Liver (tissue), 9 donors: ENCODE data around the gene LHX2. TPM values are rescaled to one million over a fixed set of nuclear protein-coding genes. Genes with fewer than 3 reads are reported as not detected.

Experiments used
- DNase-seq: peaks from one replicate; pipeline ENCODE4 v3.0.0-alpha.2; 2017; ENCODE audit warnings: low spot score
- H3K27ac ChIP-seq, 2 donors: one replicate each; pipeline ENCODE4 v1.7.0; 2013; ENCODE audit warnings: inconsistent platforms in 2 of 2, low read length in 2 of 2, control low read depth in 1 of 2, low read depth in 1 of 2, mild to moderate bottlenecking in 1 of 2
- H3K27me3 ChIP-seq, 4 donors: one replicate each; pipeline versions ENCODE4 v1.6.1 to v1.7.0; 2013; ENCODE audit warnings: low read length in 3 of 4, inconsistent platforms in 1 of 4, mild to moderate bottlenecking in 1 of 4, moderate library complexity in 1 of 4; ENCODE audit not compliant: control insufficient read depth in 4 of 4, insufficient read depth in 4 of 4
- H3K36me3 ChIP-seq, 4 donors: one replicate each; pipeline versions ENCODE4 v1.6.1 to v1.7.0; 2013; ENCODE audit warnings: low read length in 3 of 4, mild to moderate bottlenecking in 3 of 4, low read depth in 1 of 4, moderate library complexity in 1 of 4; ENCODE audit not compliant: control insufficient read depth in 4 of 4, insufficient read depth in 3 of 4
- H3K4me1 ChIP-seq, 4 donors: one replicate each; pipeline versions ENCODE4 v1.6.1 to v1.7.0; 2013; ENCODE audit warnings: low read length in 3 of 4, mild to moderate bottlenecking in 3 of 4, moderate library complexity in 1 of 4; ENCODE audit not compliant: control insufficient read depth in 4 of 4, insufficient read depth in 4 of 4
- H3K4me3 ChIP-seq, 3 donors: one replicate each; pipeline versions ENCODE4 v1.6.1 to v1.7.0; 2013; ENCODE audit warnings: low read length in 3 of 3, control low read depth in 1 of 3, low read depth in 1 of 3, mild to moderate bottlenecking in 1 of 3
- H3K9ac ChIP-seq, 2 donors: one replicate each; pipeline ENCODE4 v1.7.0; 2013; ENCODE audit warnings: low read length in 2 of 2, mild to moderate bottlenecking in 2 of 2, moderate library complexity in 2 of 2, control low read depth in 1 of 2, low read depth in 1 of 2
- H3K9me3 ChIP-seq, 4 donors: one replicate each; pipeline versions ENCODE4 v1.6.1 to v1.7.0; 2013; ENCODE audit warnings: low read length in 3 of 4; ENCODE audit not compliant: control insufficient read depth in 4 of 4
- ATF3 ChIP-seq: IDR thresholded peaks from 2 replicates; pipeline ENCODE4 v1.6.1; 2016; ENCODE audit warnings: antibody characterized with exemption
- CTCF ChIP-seq: fragments of 150-350 bp; IDR thresholded peaks from 2 replicates; pipeline ENCODE4 v1.5.1; 2017; ENCODE audit warnings: improper control_type of control experiment, low read depth, low read length; ENCODE audit not compliant: missing input control
- EGR1 ChIP-seq, 2 donors: IDR thresholded peaks; 2 replicates each; pipeline ENCODE4 v1.6.1; 2016 to 2018; ENCODE audit warnings: antibody characterized with exemption in 2 of 2, low read depth in 2 of 2
- FOXA1 ChIP-seq: IDR thresholded peaks from 2 replicates; pipeline ENCODE4 v1.6.1; 2016; ENCODE audit warnings: antibody characterized with exemption
- FOXA2 ChIP-seq: IDR thresholded peaks from 2 replicates; pipeline ENCODE4 v1.6.1; 2016; ENCODE audit warnings: antibody characterized with exemption
- GABPA ChIP-seq, 2 donors: IDR thresholded peaks in 1 of 2; conservative IDR thresholded peaks in 1 of 2; 2 replicates each; pipeline ENCODE4 v1.6.1; 2016; ENCODE audit warnings: antibody characterized with exemption in 2 of 2, mild to moderate bottlenecking in 1 of 2, moderate library complexity in 1 of 2
- HNF4A ChIP-seq, 2 donors: conservative IDR thresholded peaks; 2 replicates each; pipeline ENCODE4 v1.6.1; 2016; ENCODE audit warnings: antibody characterized with exemption in 2 of 2, mild to moderate bottlenecking in 2 of 2
- HNF4G ChIP-seq: IDR thresholded peaks from 2 replicates; pipeline ENCODE4 v1.6.1; 2016; ENCODE audit warnings: antibody characterized with exemption
- JUND ChIP-seq, 2 donors: IDR thresholded peaks; 2 replicates each; pipeline ENCODE4 v1.6.1; 2016; ENCODE audit warnings: antibody characterized with exemption in 2 of 2
- MAX ChIP-seq: IDR thresholded peaks from 2 replicates; pipeline ENCODE4 v1.6.1; 2016; ENCODE audit warnings: antibody characterized with exemption
- NR2F2 ChIP-seq: IDR thresholded peaks from 2 replicates; pipeline ENCODE4 v1.6.1; 2016; ENCODE audit warnings: antibody characterized with exemption
- RAD21 ChIP-seq, 2 donors: IDR thresholded peaks; 2 replicates each; pipeline ENCODE4 v1.6.1; 2016; ENCODE audit warnings: antibody characterized with exemption in 2 of 2, mild to moderate bottlenecking in 2 of 2
- REST ChIP-seq: IDR thresholded peaks from 2 replicates; pipeline ENCODE4 v1.6.1; 2016; ENCODE audit warnings: antibody characterized with exemption, mild to moderate bottlenecking
- RXRA ChIP-seq, 2 donors: IDR thresholded peaks; 2 replicates each; pipeline ENCODE4 v1.6.1; 2017 to 2018; ENCODE audit warnings: antibody characterized with exemption in 2 of 2, mild to moderate bottlenecking in 1 of 2
- SP1 ChIP-seq: IDR thresholded peaks from 2 replicates; pipeline ENCODE4 v1.6.1; 2018; ENCODE audit warnings: antibody characterized with exemption, mild to moderate bottlenecking
- TAF1 ChIP-seq: conservative IDR thresholded peaks from 2 replicates; pipeline ENCODE4 v1.6.1; 2016; ENCODE audit warnings: antibody characterized with exemption, mild to moderate bottlenecking
- YY1 ChIP-seq: IDR thresholded peaks from 2 replicates; pipeline ENCODE4 v1.6.1; 2016; ENCODE audit warnings: antibody characterized with exemption, mild to moderate bottlenecking
- ZBTB33 ChIP-seq: IDR thresholded peaks from 2 replicates; pipeline ENCODE4 v1.6.1; 2016; ENCODE audit warnings: antibody characterized with exemption
- WGBS: extraction: QIAGEN DNeasy Blood & Tissue Kit; methylation state at CpG from one replicate; pipeline ENCODE4 v1.1.7; 2013; 5-methylcytosine and 5-hydroxymethylcytosine counted together
- polyA plus RNA-seq, 2 donors: library from polyadenylated mRNA; stranded (reverse) in 1 of 2; unstranded in 1 of 2; fragments of 200-250 nt in 1 of 2; fragments of >200 nt in 1 of 2; fragmentation: Nextera tagmentation in 1 of 2; extraction: Ambion mirVana in 1 of 2; gene quantifications; one replicate each; pipeline versions ENCODE4 v1.2.1 to v1.2.3, GENCODE V29; 2013 to 2015
- total RNA-seq, 2 donors: library from RNA; depleted of rRNA; stranded (reverse); fragments of >200 nt; gene quantifications; one replicate each; pipeline ENCODE4 v1.2.3, GENCODE V29; 2014
- donor health status: healthy.
- donor health status: healthy.
- donor health status: healthy.
- donor health status: healthy.
- donor health status: healthy.

Gene LHX2
- total and polyA plus RNA-seq, 4 donors, result 2.0 to 2.5 (median 2.1) TPM

GRCh38 chr9:124066783-124067577 is 55.4 kb downstream of the LHX2 start (continued):
- no peak for TF ChIP-seq CTCF
- TF ChIP-seq HNF4A (conservative IDR thresholded peaks at IDR 0.05), result no peak
- TF ChIP-seq RXRA (IDR thresholded peaks at IDR 0.05), result no peak
- TF ChIP-seq JUND (IDR thresholded peaks at IDR 0.05), result no peak
- TF ChIP-seq RAD21 (IDR thresholded peaks at IDR 0.05), result no peak
- TF ChIP-seq TAF1, result no peak

GRCh38 chr9:124068251-124068650 is 56.7 kb downstream of the LHX2 start:
- Histone ChIP-seq H3K27me3 (peaks cover 0 to 7% (median 0%) of the 10 kb centered on the region in 4 donors), H3K27ac (no peak overlapping the region), H3K9me3 (no peaks in the 10 kb centered on the region), H3K36me3 (no peaks in the 10 kb centered on the region), H3K4me1 (no peaks in the 10 kb centered on the region), H3K4me3 (no peak overlapping the region), H3K9ac (no peak overlapping the region)
- DNase-seq, result no peak
- WGBS, result 88% methylated on average over 3 of the region's 3 CpGs
- TF ChIP-seq NR2F2 (no peak), RAD21 (IDR thresholded peaks at IDR 0.05) (no peak), GABPA (IDR thresholded peaks at IDR 0.05 in 1 of 2, conservative IDR thresholded peaks at IDR 0.05 in 1 of 2) (no peak), MAX (no peak), HNF4A (conservative IDR thresholded peaks at IDR 0.05) (no peak), FOXA1 (no peak), FOXA2 (no peak), EGR1 (IDR thresholded peaks at IDR 0.05; ENCODE audit: low read depth in 2 of 2) (no peak)

GRCh38 chr9:124074746-124075145 is 63.2 kb downstream of the LHX2 start:
- H3K36me3 ChIP-seq, result no peaks in the 10 kb centered on the region
- no peak for DNase-seq
- no peak overlapping the region for H3K4me3 ChIP-seq
- no peak overlapping the region for H3K9ac ChIP-seq
- H3K27ac ChIP-seq, result no peak overlapping the region
- 48% methylated on average over 1 of the region's 1 CpG for WGBS
- H3K4me1 ChIP-seq, result no peaks in the 10 kb centered on the region
- TF ChIP-seq HNF4G (no peak), YY1 (no peak), RAD21 (IDR thresholded peaks at IDR 0.05) (no peak), REST (no peak), ATF3 (no peak), SP1 (no peak), TAF1 (no peak), FOXA1 (no peak), RXRA (IDR thresholded peaks at IDR 0.05) (no peak), HNF4A (conservative IDR thresholded peaks at IDR 0.05) (no peak), EGR1 (IDR thresholded peaks at IDR 0.05; ENCODE audit: low read depth in 2 of 2) (no peak), ZBTB33 (no peak)
- peaks cover 0 to 7% (median 0%) of the 10 kb centered on the region in 4 donors for H3K27me3 ChIP-seq
- H3K9me3 ChIP-seq, result no peaks in the 10 kb centered on the region
